GM23338 (cell line): Measurements from ENCODE around the gene AMY1B. TPM values are rescaled to one million over a fixed set of nuclear protein-coding genes. Genes with fewer than 3 reads are reported as not detected.
"Not testable (repeated sequence)": the region's sequence is repeated elsewhere in the genome, so short reads cannot be mapped to it uniquely, and the experiment has no call there.

ENCODE experiments used
- ATAC-seq: fragments of 200-7000 bp; cut with Tn5 transposase; 3 replicates; pipeline ENCODE4 v1.9.1; 2020
- DNase-seq: peaks from one replicate; pipeline ENCODE4 v3.0.0-alpha.2; 2015; ENCODE audit warnings: low spot score
- H2AFZ ChIP-seq: fragments of 200-600 bp; sonication (generic); 2 replicates; pipeline ENCODE4 v1.8.0; 2016; ENCODE audit warnings: antibody characterized with exemption, mild to moderate bottlenecking, moderate library complexity
- H3F3A ChIP-seq: fragments of 200-600 bp; sonication (generic); replicated peaks from 2 replicates; pipeline ENCODE4 v1.8.0; 2017; ENCODE audit warnings: antibody characterized with exemption, mixed run types, low read depth
- H3K27ac ChIP-seq: fragments of 200-600 bp; sonication (generic); 2 replicates; pipeline ENCODE4 v1.6.1; 2016; ENCODE audit warnings: low read depth
- H3K27me3 ChIP-seq: fragments of 200-600 bp; sonication (generic); 2 replicates; pipeline ENCODE4 v1.8.0; 2016; ENCODE audit warnings: mild to moderate bottlenecking, mixed run types, moderate library complexity; ENCODE audit not compliant: insufficient read depth
- H3K36me3 ChIP-seq: fragments of 200-600 bp; sonication (generic); 2 replicates; pipeline ENCODE4 v1.8.0; 2016; ENCODE audit warnings: mild to moderate bottlenecking; ENCODE audit not compliant: insufficient read depth
- H3K4me1 ChIP-seq: fragments of 200-600 bp; sonication (generic); 2 replicates; pipeline ENCODE4 v1.8.0; 2016; ENCODE audit warnings: mild to moderate bottlenecking, moderate library complexity; ENCODE audit not compliant: insufficient read depth
- H3K4me2 ChIP-seq: fragments of 200-600 bp; sonication (generic); 2 replicates; pipeline ENCODE4 v1.7.1; 2017; ENCODE audit warnings: mixed run types
- H3K4me3 ChIP-seq: fragments of 200-600 bp; sonication (generic); 2 replicates; pipeline ENCODE4 v1.6.1; 2016; ENCODE audit warnings: mixed run types
- H3K79me2 ChIP-seq: fragments of 200-600 bp; sonication (generic); replicated peaks from 2 replicates; pipeline ENCODE4 v1.8.0; 2017; ENCODE audit warnings: mild to moderate bottlenecking; ENCODE audit not compliant: insufficient read depth
- H3K9me2 ChIP-seq: fragments of 200-600 bp; sonication (generic); 2 replicates; pipeline ENCODE4 v1.8.0; 2017; ENCODE audit not compliant: insufficient read depth
- H4K20me1 ChIP-seq: fragments of 200-600 bp; sonication (generic); replicated peaks from 2 replicates; pipeline ENCODE4 v1.8.0; 2017; ENCODE audit warnings: mild to moderate bottlenecking; ENCODE audit not compliant: insufficient read depth
- H3K27ac Mint-ChIP-seq: 2 replicates; pipeline ENCODE4 v1.8.0; 2020; ENCODE audit warnings: inconsistent platforms, mild to moderate bottlenecking, moderate library complexity, mixed read lengths
- H3K27me3 Mint-ChIP-seq: 3 replicates; pipeline ENCODE4 v1.8.0; 2022; ENCODE audit warnings: low read depth, mild to moderate bottlenecking, moderate library complexity, mixed read lengths, inconsistent platforms; ENCODE audit not compliant: insufficient read depth, poor library complexity
- H3K36me3 Mint-ChIP-seq: 3 replicates; pipeline ENCODE4 v1.8.0; 2021; ENCODE audit warnings: low read depth, mild to moderate bottlenecking, inconsistent platforms, moderate library complexity, mixed read lengths
- H3K4me1 Mint-ChIP-seq: 3 replicates; pipeline ENCODE4 v1.8.0; 2020; ENCODE audit warnings: mild to moderate bottlenecking, inconsistent platforms, mixed read lengths
- H3K4me3 Mint-ChIP-seq: 3 replicates; pipeline ENCODE4 v1.8.0; 2021; ENCODE audit warnings: moderate library complexity, mild to moderate bottlenecking, inconsistent platforms, mixed read lengths
- H3K9me3 Mint-ChIP-seq: 3 replicates; pipeline ENCODE4 v1.8.0; 2020; ENCODE audit warnings: moderate library complexity, mild to moderate bottlenecking, inconsistent platforms, mixed read lengths
- polyA plus RNA-seq: library from polyadenylated mRNA; unstranded; fragments of >200 nt; fragmentation: Nextera tagmentation; extraction: Ambion mirVana; gene quantifications from 2 replicates; pipeline ENCODE4 v1.2.1, GENCODE V29; 2016
- small RNA-seq: library from RNA; depleted of rRNA; stranded (forward); fragments of <200 nt; gene quantifications from one replicate; pipeline ENCODE3, GENCODE V24; 2014; ENCODE audit warnings: low replicate concordance
- total RNA-seq: library from RNA; depleted of rRNA; stranded (reverse); fragments of >200 nt; shearing (Covaris generic); gene quantifications from 2 replicates; pipeline ENCODE4 v1.2.3, GENCODE V29; 2014; rRNA removed

Gene AMY1B
- total and polyA plus RNA-seq, 2 experiments from 2014 or later: not detected

DNA sequence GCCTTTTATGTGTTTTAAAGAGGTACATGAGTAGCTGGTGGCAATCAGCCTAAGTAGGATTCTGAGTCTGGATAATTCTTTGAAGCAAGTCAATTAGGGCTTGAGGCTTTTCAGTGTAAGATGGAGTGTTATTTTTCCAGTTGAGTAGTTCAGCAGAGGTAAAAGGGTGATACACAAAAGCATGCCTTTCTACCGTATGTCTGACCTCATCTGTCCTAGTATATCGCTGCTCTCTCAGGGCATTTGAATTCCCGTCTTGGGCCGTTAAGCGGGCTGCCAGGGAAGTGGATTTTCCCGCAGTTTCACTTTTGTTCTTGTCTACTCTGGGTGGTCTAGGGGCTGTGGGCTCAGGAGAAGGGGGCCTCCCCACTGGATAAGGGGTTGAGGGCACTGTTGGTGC is 41.9 kb downstream of the AMY1B start:
- not testable (repeated sequence) for H3K4me1 ChIP-seq, H3F3A ChIP-seq, H3K4me2 ChIP-seq, ATAC-seq, H3K27me3 Mint-ChIP-seq, DNase-seq, H3K4me3 ChIP-seq, H3K4me1 Mint-ChIP-seq, H2AFZ ChIP-seq, H3K79me2 ChIP-seq, H3K27me3 ChIP-seq, H3K9me3 Mint-ChIP-seq, H4K20me1 ChIP-seq, H3K4me3 Mint-ChIP-seq, H3K27ac ChIP-seq, H3K36me3 ChIP-seq, H3K9me2 ChIP-seq, H3K27ac Mint-ChIP-seq, H3K36me3 Mint-ChIP-seq

GRCh38 chr1:103650889-103651288 is 45.1 kb downstream of the AMY1B start:
- H3K27ac Mint-ChIP-seq, H3K9me2 ChIP-seq, H3K27me3 Mint-ChIP-seq, H3K4me1 Mint-ChIP-seq, H3K27ac ChIP-seq, H3K4me3 Mint-ChIP-seq, H4K20me1 ChIP-seq, H3K36me3 ChIP-seq, DNase-seq, ATAC-seq, H3K79me2 ChIP-seq, H3K4me3 ChIP-seq, H3F3A ChIP-seq, H3K4me1 ChIP-seq, H3K9me3 Mint-ChIP-seq, H2AFZ ChIP-seq, H3K36me3 Mint-ChIP-seq, H3K4me2 ChIP-seq, H3K27me3 ChIP-seq: not testable (repeated sequence)

DNA sequence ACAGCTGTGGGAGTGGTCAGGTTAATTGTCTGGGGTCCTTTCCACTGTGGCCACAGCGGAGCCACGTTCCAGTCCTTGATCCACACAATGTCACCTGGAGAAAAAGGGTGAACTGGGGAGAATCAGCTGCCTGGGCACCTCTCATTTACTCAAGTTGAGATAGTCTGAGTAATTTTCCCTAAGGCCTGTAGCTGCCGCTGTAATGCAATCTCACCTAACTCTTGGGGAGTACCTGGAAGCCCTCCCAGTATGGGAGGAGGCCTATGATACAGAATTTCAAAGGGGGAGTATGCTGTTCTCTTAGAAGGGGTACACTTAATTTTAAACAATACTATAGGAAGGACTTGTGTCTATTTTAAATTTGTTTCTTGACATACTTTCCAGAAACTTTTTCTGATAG is 45.7 kb downstream of the AMY1B start:
- not testable (repeated sequence) for H3F3A ChIP-seq, H3K9me2 ChIP-seq, H3K27ac Mint-ChIP-seq, H2AFZ ChIP-seq, H3K9me3 Mint-ChIP-seq, H3K36me3 ChIP-seq, H3K4me2 ChIP-seq, H3K4me3 ChIP-seq, H3K27me3 ChIP-seq, H3K36me3 Mint-ChIP-seq, H3K4me1 Mint-ChIP-seq, H3K79me2 ChIP-seq, DNase-seq, H3K4me3 Mint-ChIP-seq, ATAC-seq, H3K27ac ChIP-seq, H3K4me1 ChIP-seq, H4K20me1 ChIP-seq, H3K27me3 Mint-ChIP-seq

- H3K79me2 ChIP-seq, H3F3A ChIP-seq, H4K20me1 ChIP-seq, H3K36me3 Mint-ChIP-seq, ATAC-seq, H3K36me3 ChIP-seq, H3K4me3 ChIP-seq, H3K27ac ChIP-seq, H3K4me1 Mint-ChIP-seq, H3K27me3 ChIP-seq, H3K9me2 ChIP-seq, H3K27me3 Mint-ChIP-seq, H3K4me1 ChIP-seq, H3K9me3 Mint-ChIP-seq, H3K4me3 Mint-ChIP-seq, DNase-seq, H3K4me2 ChIP-seq, H3K27ac Mint-ChIP-seq, H2AFZ ChIP-seq: not testable (repeated sequence)
Measured at GRCh38 chr1:103643908-103644307, 52.1 kb downstream of the AMY1B start.

DNA sequence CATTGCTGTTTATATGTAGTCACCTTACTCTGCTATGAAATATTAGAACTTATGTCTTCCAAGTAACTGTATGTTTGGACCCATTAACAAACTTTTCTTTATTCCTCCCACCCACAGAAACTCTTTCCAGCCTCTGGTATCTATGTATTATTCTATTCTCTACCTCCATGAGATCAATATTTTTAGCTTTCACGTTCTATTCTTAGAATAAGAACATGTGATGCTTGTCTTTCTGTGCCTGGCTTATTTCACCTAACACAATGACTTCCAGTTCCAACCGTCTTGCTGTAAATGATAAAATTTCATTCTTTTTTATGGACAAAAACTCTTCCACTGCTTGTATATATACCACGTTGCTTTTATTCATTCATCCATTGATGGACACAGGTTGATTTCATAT is 54.8 kb downstream of the AMY1B start:
- H3K27me3 ChIP-seq, H3K27ac ChIP-seq, H3K9me3 Mint-ChIP-seq, H3K27me3 Mint-ChIP-seq, H3K36me3 Mint-ChIP-seq, H3K36me3 ChIP-seq, ATAC-seq, H3K4me2 ChIP-seq, H3F3A ChIP-seq, H3K79me2 ChIP-seq, H3K9me2 ChIP-seq, H3K27ac Mint-ChIP-seq, H2AFZ ChIP-seq, DNase-seq, H3K4me3 Mint-ChIP-seq, H4K20me1 ChIP-seq, H3K4me1 ChIP-seq, H3K4me3 ChIP-seq, H3K4me1 Mint-ChIP-seq: not testable (repeated sequence)

Small RNA genes within 50 kb of the gene (small RNA-seq; reads per million reads assigned to genes)
- not detected for gene AC105272.1

Other genes starting within 250 kb of the AMY1B start
- gene RNPC3, start 170.5 kb downstream of the AMY1B start, total RNA-seq: 10.8 and 13.4 TPM in 2 replicates
- 36.5 and 38.2 TPM in 2 replicates for gene RNPC3, start 170.5 kb downstream of the AMY1B start, polyA plus RNA-seq
- gene AMY2B, start 124.6 kb downstream of the AMY1B start, total RNA-seq: 1.3 and 1.5 TPM in 2 replicates
- 0.64 and 2.5 TPM in 2 replicates for gene AMY2B, start 124.6 kb downstream of the AMY1B start, polyA plus RNA-seq
- not detected in 2 replicates for gene AMY2A, start 78.8 kb downstream of the AMY1B start, total RNA-seq
- not detected in 2 replicates for gene AMY2A, start 78.8 kb downstream of the AMY1B start, polyA plus RNA-seq
- not detected in 2 replicates for gene AMY1A, start 40.5 kb downstream of the AMY1B start, total RNA-seq
- gene AMY1A, start 40.5 kb downstream of the AMY1B start, polyA plus RNA-seq: not detected in 2 replicates
- gene AMY1C, start 53.7 kb upstream of the AMY1B start, total RNA-seq: not detected in 2 replicates
- not detected in 2 replicates for gene AMY1C, start 53.7 kb upstream of the AMY1B start, polyA plus RNA-seq